Kidney capillary endothelial cell (primary cell): Measurements from ENCODE around the gene HS2ST1.
"Not testable (repeated sequence)": the region's sequence is repeated elsewhere in the genome, so short reads cannot be mapped to it uniquely, and the experiment has no call there.

Experiments used
- DNase-seq: peaks from one replicate; pipeline ENCODE4 v3.0.0-alpha.2; 2018; ENCODE audit warnings: low spot score

Gene HS2ST1

GRCh38 chr1:87066708-87067107 lies 152.3 kb downstream of the HS2ST1 start:
- not testable (repeated sequence) for DNase-seq

GRCh38 chr1:87072411-87072810 lies 158.0 kb downstream of the HS2ST1 start:
- DNase-seq = no peak

GRCh38 chr1:87072904-87073303 lies 158.5 kb downstream of the HS2ST1 start:
- DNase-seq = no peak

GRCh38 chr1:87074001-87074795 lies 159.8 kb downstream of the HS2ST1 start:
- no peak for DNase-seq

- DNase-seq = no peak
Measured at GRCh38 chr1:87077959-87078639, 163.7 kb downstream of the HS2ST1 start.

- peak; percentile 54 for DNase-seq
Measured at GRCh38 chr1:87084244-87084836, 169.9 kb downstream of the HS2ST1 start.

- DNase-seq = no peak
Measured at GRCh38 chr1:87086120-87086519, 171.7 kb downstream of the HS2ST1 start.

- DNase-seq = no peak
Measured at GRCh38 chr1:87089070-87089736, 174.8 kb downstream of the HS2ST1 start.

- DNase-seq = no peak
Measured at GRCh38 chr1:87089823-87090222, 175.4 kb downstream of the HS2ST1 start.

GRCh38 chr1:87091425-87091824 lies 177.0 kb downstream of the HS2ST1 start:
- no peak for DNase-seq

GRCh38 chr1:87092846-87093245 lies 178.4 kb downstream of the HS2ST1 start:
- DNase-seq = no peak

GRCh38 chr1:87093286-87093685 lies 178.9 kb downstream of the HS2ST1 start:
- DNase-seq = no peak

GRCh38 chr1:87094238-87094637 lies 179.8 kb downstream of the HS2ST1 start:
- no peak for DNase-seq

- no peak for DNase-seq
Measured at GRCh38 chr1:87100271-87100670, 185.8 kb downstream of the HS2ST1 start.

- DNase-seq = no peak
Measured at GRCh38 chr1:87103074-87103473, 188.6 kb downstream of the HS2ST1 start.

- no peak for DNase-seq
Measured at GRCh38 chr1:87104140-87104539, 189.7 kb downstream of the HS2ST1 start.

GRCh38 chr1:87104945-87105344 lies 190.5 kb downstream of the HS2ST1 start:
- no peak for DNase-seq

- no peak for DNase-seq
Measured at GRCh38 chr1:87106144-87106543, 191.7 kb downstream of the HS2ST1 start.

- DNase-seq = no peak
Measured at GRCh38 chr1:87106867-87107266, 192.4 kb downstream of the HS2ST1 start.

GRCh38 chr1:87108228-87108627 lies 193.8 kb downstream of the HS2ST1 start:
- DNase-seq = no peak

GRCh38 chr1:87108814-87109411 lies 194.5 kb downstream of the HS2ST1 start:
- DNase-seq = no peak
